IPS-18a (cell line): Measurements from ENCODE around the gene ZNF862.

Experiments
- H3K27ac ChIP-seq: one replicate; pipeline ENCODE4 v1.5.1; 2013; ENCODE audit warnings: low read length
- H3K27me3 ChIP-seq: one replicate; pipeline ENCODE4 v1.6.1; 2013; ENCODE audit warnings: mild to moderate bottlenecking, low read length; ENCODE audit not compliant: control insufficient read depth, insufficient read depth
- H3K36me3 ChIP-seq: one replicate; pipeline ENCODE4 v1.6.1; 2013; ENCODE audit warnings: low read depth, low read length; ENCODE audit not compliant: control insufficient read depth
- H3K4me1 ChIP-seq: one replicate; pipeline ENCODE4 v1.6.1; 2013; ENCODE audit warnings: low read depth, low read length; ENCODE audit not compliant: control insufficient read depth
- H3K4me3 ChIP-seq: one replicate; pipeline ENCODE4 v1.5.1; 2013; ENCODE audit warnings: low read length
- H3K9ac ChIP-seq: one replicate; pipeline ENCODE4 v1.6.1; 2013; ENCODE audit warnings: mild to moderate bottlenecking, low read length, moderate library complexity
- H3K9me3 ChIP-seq: one replicate; pipeline ENCODE4 v1.6.1; 2013; ENCODE audit warnings: low read depth, low read length; ENCODE audit not compliant: control insufficient read depth

ZNF862 gene

GRCh38 chr7:149819961-149820340 lies 18.2 kb upstream of the ZNF862 start:
- no peaks in the 10 kb centered on the region for H3K27me3 ChIP-seq
- no peak overlapping the region for H3K27ac ChIP-seq
- H3K4me1 ChIP-seq, result no peaks in the 10 kb centered on the region

GRCh38 chr7:149820622-149821190 lies 17.5 kb upstream of the ZNF862 start:
- Histone ChIP-seq H3K9me3 (no peaks in the 10 kb centered on the region), H3K9ac (no peak overlapping the region), H3K27me3 (no peaks in the 10 kb centered on the region), H3K4me3 (no peak overlapping the region), H3K36me3 (no peaks in the 10 kb centered on the region), H3K4me1 (no peaks in the 10 kb centered on the region), H3K27ac (no peak overlapping the region)

More at GRCh38 chr7:149819961-149820340, 18.2 kb upstream of the ZNF862 start:
- Histone ChIP-seq H3K9me3 (no peaks in the 10 kb centered on the region), H3K36me3 (no peaks in the 10 kb centered on the region), H3K4me3 (no peak overlapping the region), H3K9ac (no peak overlapping the region)

- H3K27ac ChIP-seq, result no peak overlapping the region
- no peaks in the 10 kb centered on the region for H3K36me3 ChIP-seq
- H3K4me1 ChIP-seq, result no peaks in the 10 kb centered on the region
- no peak overlapping the region for H3K9ac ChIP-seq
- no peaks in the 10 kb centered on the region for H3K9me3 ChIP-seq
- H3K4me3 ChIP-seq, result no peak overlapping the region
- H3K27me3 ChIP-seq, result no peaks in the 10 kb centered on the region
Measured at GRCh38 chr7:149821191-149822148, 16.7 kb upstream of the ZNF862 start.

- Histone ChIP-seq H3K27me3 (no peaks in the 10 kb centered on the region), H3K9ac (no peak overlapping the region), H3K9me3 (no peaks in the 10 kb centered on the region), H3K4me3 (no peak overlapping the region), H3K27ac (no peak overlapping the region), H3K4me1 (no peaks in the 10 kb centered on the region), H3K36me3 (no peaks in the 10 kb centered on the region)
Measured at GRCh38 chr7:149822353-149822943, 15.7 kb upstream of the ZNF862 start.

- Histone ChIP-seq H3K27ac (no peak overlapping the region), H3K36me3 (no peaks in the 10 kb centered on the region), H3K9me3 (no peaks in the 10 kb centered on the region), H3K4me1 (no peaks in the 10 kb centered on the region), H3K27me3 (no peaks in the 10 kb centered on the region), H3K9ac (no peak overlapping the region), H3K4me3 (no peak overlapping the region)
Measured at GRCh38 chr7:149823191-149823630, 15.0 kb upstream of the ZNF862 start.

- no peak overlapping the region for H3K4me3 ChIP-seq
- H3K27ac ChIP-seq, result no peak overlapping the region
- H3K4me1 ChIP-seq, result no peaks in the 10 kb centered on the region
- H3K36me3 ChIP-seq, result no peaks in the 10 kb centered on the region
- no peaks in the 10 kb centered on the region for H3K9me3 ChIP-seq
- no peaks in the 10 kb centered on the region for H3K27me3 ChIP-seq
- no peak overlapping the region for H3K9ac ChIP-seq
Measured at GRCh38 chr7:149823631-149824199, 14.5 kb upstream of the ZNF862 start.

- Histone ChIP-seq H3K9me3 (no peaks in the 10 kb centered on the region), H3K27ac (no peak overlapping the region), H3K36me3 (no peaks in the 10 kb centered on the region), H3K4me1 (no peaks in the 10 kb centered on the region), H3K9ac (no peak overlapping the region), H3K4me3 (no peak overlapping the region), H3K27me3 (no peaks in the 10 kb centered on the region)
Measured at GRCh38 chr7:149824301-149824741, 13.9 kb upstream of the ZNF862 start.

GRCh38 chr7:149824748-149825566 lies 13.2 kb upstream of the ZNF862 start:
- H3K9me3 ChIP-seq, result no peaks in the 10 kb centered on the region
- H3K27ac ChIP-seq, result no peak overlapping the region
- H3K27me3 ChIP-seq, result no peaks in the 10 kb centered on the region
- H3K4me1 ChIP-seq, result no peaks in the 10 kb centered on the region
- H3K36me3 ChIP-seq, result no peaks in the 10 kb centered on the region
- H3K4me3 ChIP-seq, result no peak overlapping the region
- H3K9ac ChIP-seq, result no peak overlapping the region

- H3K4me3 ChIP-seq, result no peak overlapping the region
- H3K4me1 ChIP-seq, result no peaks in the 10 kb centered on the region
Measured at GRCh38 chr7:149825567-149826343, 12.4 kb upstream of the ZNF862 start.

GRCh38 chr7:149826344-149827088 lies 11.7 kb upstream of the ZNF862 start:
- no peak overlapping the region for H3K4me3 ChIP-seq
- no peaks in the 10 kb centered on the region for H3K36me3 ChIP-seq
- H3K9ac ChIP-seq, result no peak overlapping the region
- no peaks in the 10 kb centered on the region for H3K9me3 ChIP-seq
- H3K27ac ChIP-seq, result no peak overlapping the region
- H3K27me3 ChIP-seq, result no peaks in the 10 kb centered on the region
- peaks cover 3% of the 10 kb centered on the region for H3K4me1 ChIP-seq

More at GRCh38 chr7:149825567-149826343, 12.4 kb upstream of the ZNF862 start:
- Histone ChIP-seq H3K27ac (no peak overlapping the region), H3K27me3 (no peaks in the 10 kb centered on the region), H3K9me3 (no peaks in the 10 kb centered on the region), H3K36me3 (no peaks in the 10 kb centered on the region), H3K9ac (no peak overlapping the region)
